Glutamatergic neuron (in vitro differentiated cells): ENCODE data around the gene OLFM1. TPM values are rescaled to one million over a fixed set of nuclear protein-coding genes. Genes with fewer than 3 reads are reported as not detected.
"Not testable (repeated sequence)": the region's sequence is repeated elsewhere in the genome, so short reads cannot be mapped to it uniquely, and the experiment has no call there.

Experiments used
- DNase-seq: peaks from one replicate; pipeline ENCODE4 v3.0.0; 2022
- H3K27ac Mint-ChIP-seq: one replicate; pipeline ENCODE4 v1.8.0; 2020; ENCODE audit warnings: mild to moderate bottlenecking, mixed read lengths, inconsistent platforms; ENCODE audit not compliant: unreplicated experiment
- H3K27me3 Mint-ChIP-seq: one replicate; pipeline ENCODE4 v1.8.0; 2020; ENCODE audit warnings: mild to moderate bottlenecking, moderate library complexity, mixed read lengths, inconsistent platforms; ENCODE audit not compliant: unreplicated experiment
- H3K36me3 Mint-ChIP-seq: one replicate; pipeline ENCODE4 v1.8.0; 2020; ENCODE audit warnings: mild to moderate bottlenecking, mixed read lengths, inconsistent platforms; ENCODE audit not compliant: unreplicated experiment
- H3K4me1 Mint-ChIP-seq: one replicate; pipeline ENCODE4 v1.8.0; 2020; ENCODE audit warnings: mild to moderate bottlenecking, low read depth, mixed read lengths, inconsistent platforms; ENCODE audit not compliant: unreplicated experiment
- H3K4me3 Mint-ChIP-seq: one replicate; pipeline ENCODE4 v1.8.0; 2020; ENCODE audit warnings: mild to moderate bottlenecking, mixed read lengths, inconsistent platforms; ENCODE audit not compliant: unreplicated experiment
- H3K9me3 Mint-ChIP-seq: one replicate; pipeline ENCODE4 v1.8.0; 2020; ENCODE audit warnings: mild to moderate bottlenecking, moderate library complexity, mixed read lengths, inconsistent platforms; ENCODE audit not compliant: unreplicated experiment
- total RNA-seq: library from RNA; stranded (reverse); fragmentation: NEBNext Ultra II Directional; extraction: Animal tissue kit (Norgen Biotek cat#: 25700); gene quantifications from one replicate; pipeline ENCODE4 v1.2.1, GENCODE V29; 2021; ENCODE audit not compliant: unreplicated experiment
- TF ChIP-seq, protein P1 (sequence below): fragments of 200-600 bp; sonication (generic); IDR thresholded peaks from one replicate; pipeline ENCODE4 v1.5.0; 2021; ENCODE audit not compliant: partially characterized antibody, unreplicated experiment

Gene OLFM1
- total RNA-seq, 1 donor from 2014 or later, result 387 TPM

DNA sequence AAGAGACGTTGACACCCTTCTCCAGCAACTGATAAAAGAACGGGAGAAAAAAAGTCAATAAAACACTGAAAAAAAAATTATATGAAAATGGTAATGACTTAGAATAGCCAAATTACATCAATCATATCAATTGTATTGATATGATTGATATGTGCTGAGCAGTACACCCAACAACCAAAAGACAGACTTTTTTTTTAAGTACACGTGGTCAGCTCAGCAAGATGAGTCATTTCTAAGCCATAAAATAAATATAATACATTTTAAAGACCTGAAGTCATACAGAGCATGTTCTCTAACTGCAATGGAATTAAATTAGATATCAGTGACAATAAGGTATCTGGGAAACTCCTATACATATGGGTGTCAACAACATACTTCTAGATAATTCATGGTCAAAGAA lies 30.9 kb upstream of the OLFM1 start:
- H3K4me1 Mint-ChIP-seq, result no peaks in the 10 kb centered on the region
- TF ChIP-seq, protein P1, sequence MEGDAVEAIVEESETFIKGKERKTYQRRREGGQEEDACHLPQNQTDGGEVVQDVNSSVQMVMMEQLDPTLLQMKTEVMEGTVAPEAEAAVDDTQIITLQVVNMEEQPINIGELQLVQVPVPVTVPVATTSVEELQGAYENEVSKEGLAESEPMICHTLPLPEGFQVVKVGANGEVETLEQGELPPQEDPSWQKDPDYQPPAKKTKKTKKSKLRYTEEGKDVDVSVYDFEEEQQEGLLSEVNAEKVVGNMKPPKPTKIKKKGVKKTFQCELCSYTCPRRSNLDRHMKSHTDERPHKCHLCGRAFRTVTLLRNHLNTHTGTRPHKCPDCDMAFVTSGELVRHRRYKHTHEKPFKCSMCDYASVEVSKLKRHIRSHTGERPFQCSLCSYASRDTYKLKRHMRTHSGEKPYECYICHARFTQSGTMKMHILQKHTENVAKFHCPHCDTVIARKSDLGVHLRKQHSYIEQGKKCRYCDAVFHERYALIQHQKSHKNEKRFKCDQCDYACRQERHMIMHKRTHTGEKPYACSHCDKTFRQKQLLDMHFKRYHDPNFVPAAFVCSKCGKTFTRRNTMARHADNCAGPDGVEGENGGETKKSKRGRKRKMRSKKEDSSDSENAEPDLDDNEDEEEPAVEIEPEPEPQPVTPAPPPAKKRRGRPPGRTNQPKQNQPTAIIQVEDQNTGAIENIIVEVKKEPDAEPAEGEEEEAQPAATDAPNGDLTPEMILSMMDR, result no peak
- DNase-seq, result no peak
- peaks cover 2% of the 10 kb centered on the region for H3K9me3 Mint-ChIP-seq
- no peak overlapping the region for H3K27ac Mint-ChIP-seq
- H3K36me3 Mint-ChIP-seq, result peaks cover 8% of the 10 kb centered on the region
- no peak overlapping the region for H3K4me3 Mint-ChIP-seq
- peaks cover 2% of the 10 kb centered on the region for H3K27me3 Mint-ChIP-seq

DNA sequence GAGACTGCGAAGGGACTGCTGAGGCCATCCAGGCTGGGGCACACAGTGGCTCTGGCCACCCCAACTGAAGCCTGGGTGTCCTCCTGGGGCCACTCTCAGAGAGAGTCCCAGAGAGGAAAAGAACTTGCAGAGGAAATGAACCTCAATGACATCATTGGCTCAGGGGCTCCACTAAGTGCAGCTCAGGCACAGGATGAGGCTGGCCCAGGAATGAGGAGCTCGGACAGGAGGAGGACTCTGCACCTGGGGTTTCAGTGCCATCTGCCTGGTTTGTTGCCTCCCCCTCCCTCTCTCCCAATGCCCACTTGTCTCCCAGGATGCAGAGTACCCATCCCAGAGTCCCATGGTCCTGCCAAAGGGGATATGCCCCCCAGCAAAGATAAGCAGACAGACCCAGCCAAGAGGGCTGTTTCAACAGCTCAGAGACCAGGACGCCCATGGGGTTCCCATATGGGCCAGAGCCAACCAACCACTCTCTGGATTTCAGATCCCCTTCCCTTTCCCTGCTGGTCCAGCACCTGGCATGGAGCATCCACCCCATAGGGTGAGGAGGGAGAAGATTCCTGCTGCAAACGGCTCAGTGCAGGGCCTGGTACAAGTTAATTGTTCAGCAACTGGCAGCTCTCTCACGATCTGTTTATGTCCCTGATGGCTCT lies 26.9 kb upstream of the OLFM1 start:
- H3K4me1 Mint-ChIP-seq, result no peaks in the 10 kb centered on the region
- H3K36me3 Mint-ChIP-seq, result peaks cover 20% of the 10 kb centered on the region
- H3K9me3 Mint-ChIP-seq, result peaks cover 17% of the 10 kb centered on the region
- no peak overlapping the region for H3K4me3 Mint-ChIP-seq
- no peaks in the 10 kb centered on the region for H3K27me3 Mint-ChIP-seq
- TF ChIP-seq, protein P1, result no peak
- no peak overlapping the region for H3K27ac Mint-ChIP-seq
- peak; percentile 3 for DNase-seq

DNA sequence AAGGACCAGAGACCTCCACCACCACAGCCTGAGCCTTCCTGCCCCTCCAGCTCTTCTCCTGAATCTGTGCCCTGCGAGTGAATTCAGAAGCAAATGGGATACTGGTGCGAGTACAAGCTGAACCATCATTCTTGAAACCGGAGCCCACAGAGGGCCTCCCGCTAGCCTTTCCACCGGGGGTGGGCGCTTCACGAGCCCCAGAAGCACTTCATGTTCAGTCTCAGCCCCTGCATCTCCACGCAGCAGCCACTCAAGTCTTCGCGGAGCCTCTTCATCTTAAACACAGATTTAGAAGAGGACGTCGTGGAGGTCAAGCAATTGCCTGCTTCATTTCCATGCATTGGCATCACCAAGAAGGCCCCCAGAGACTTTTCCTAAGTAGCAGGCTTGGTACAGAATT lies 26.0 kb upstream of the OLFM1 start:
- DNase-seq, result no peak

DNA sequence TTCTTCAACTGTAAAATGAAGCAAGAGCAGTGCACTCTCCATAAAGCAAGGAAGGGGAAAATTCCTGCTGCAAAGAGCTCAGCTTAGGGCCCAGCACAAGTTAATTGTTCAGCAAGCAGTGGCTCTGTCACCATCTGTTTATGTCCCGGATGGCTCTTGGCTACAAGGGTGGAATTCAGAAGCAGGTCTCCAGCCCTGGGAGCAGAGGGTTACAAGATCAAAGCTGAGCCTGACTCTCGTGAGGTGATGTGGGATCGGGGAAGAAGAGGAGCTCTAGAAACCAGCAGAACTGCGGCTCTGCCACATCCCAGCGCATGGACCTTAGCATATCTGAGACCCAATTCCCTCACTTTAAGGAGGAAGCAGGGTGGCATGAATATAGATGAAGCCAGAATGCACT lies 25.2 kb upstream of the OLFM1 start:
- Mint-ChIP-seq H3K9me3 (peaks cover 22% of the 10 kb centered on the region), H3K27ac (no peak overlapping the region), H3K36me3 (peaks cover 27% of the 10 kb centered on the region), H3K4me3 (no peak overlapping the region), H3K27me3 (no peaks in the 10 kb centered on the region), H3K4me1 (no peaks in the 10 kb centered on the region)
- no peak for DNase-seq
- TF ChIP-seq, protein P1, result no peak

More for the DNA sequence above, 26.0 kb upstream of the OLFM1 start:
- Mint-ChIP-seq H3K27ac (no peak overlapping the region), H3K36me3 (peaks cover 27% of the 10 kb centered on the region), H3K9me3 (peaks cover 22% of the 10 kb centered on the region), H3K4me3 (no peak overlapping the region), H3K4me1 (no peaks in the 10 kb centered on the region), H3K27me3 (no peaks in the 10 kb centered on the region)
- TF ChIP-seq, protein P1, result no peak

DNA sequence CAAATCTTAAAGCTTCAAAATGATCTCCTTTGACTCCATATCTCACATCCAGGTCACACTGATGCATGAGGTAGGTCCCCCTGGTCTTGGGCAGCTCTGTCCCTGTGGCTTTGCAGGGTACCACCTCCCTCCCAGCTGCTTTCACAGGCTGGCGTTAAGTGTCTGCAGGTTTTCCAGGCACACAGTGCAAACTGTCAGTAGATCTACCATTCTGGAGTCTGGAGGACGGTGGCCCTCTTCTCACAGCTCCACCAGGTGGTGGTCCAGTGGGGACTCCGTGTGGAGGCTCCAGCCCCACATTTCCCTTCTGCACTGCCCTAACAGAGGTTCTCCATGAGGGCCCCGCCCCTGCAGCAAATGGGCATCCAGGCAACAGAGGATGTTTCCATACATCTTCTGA lies 24.0 kb upstream of the OLFM1 start:
- H3K27me3 Mint-ChIP-seq, H3K4me3 Mint-ChIP-seq, H3K27ac Mint-ChIP-seq, DNase-seq, H3K4me1 Mint-ChIP-seq: not testable (repeated sequence)
- Mint-ChIP-seq H3K9me3 (peaks cover 22% of the 10 kb centered on the region), H3K36me3 (peaks cover 27% of the 10 kb centered on the region)

DNA sequence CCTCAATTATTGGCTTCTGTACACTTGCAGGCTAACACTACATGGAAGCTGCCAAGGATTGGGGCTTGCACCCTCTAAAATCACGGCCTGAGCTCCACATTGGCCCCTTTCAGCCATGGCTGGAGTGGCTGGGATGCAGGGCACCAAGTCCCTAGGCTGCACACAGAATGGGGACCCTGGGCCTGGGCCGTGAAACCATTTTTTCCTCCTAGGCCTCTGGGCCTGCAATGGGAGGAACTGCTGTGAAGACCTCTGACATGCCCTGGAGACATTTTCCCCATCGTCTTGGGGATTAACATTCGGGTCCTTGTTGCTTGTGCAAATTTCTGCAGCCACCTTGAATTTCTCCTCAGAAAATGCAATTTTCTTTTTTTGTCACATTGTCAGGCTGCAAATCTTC lies 23.6 kb upstream of the OLFM1 start:
- not testable (repeated sequence) for H3K27me3 Mint-ChIP-seq, H3K4me3 Mint-ChIP-seq, DNase-seq, H3K27ac Mint-ChIP-seq, H3K4me1 Mint-ChIP-seq
- peaks cover 30% of the 10 kb centered on the region for H3K36me3 Mint-ChIP-seq
- peaks cover 22% of the 10 kb centered on the region for H3K9me3 Mint-ChIP-seq
